Measurements from ENCODE around the gene RELT.

DNA sequence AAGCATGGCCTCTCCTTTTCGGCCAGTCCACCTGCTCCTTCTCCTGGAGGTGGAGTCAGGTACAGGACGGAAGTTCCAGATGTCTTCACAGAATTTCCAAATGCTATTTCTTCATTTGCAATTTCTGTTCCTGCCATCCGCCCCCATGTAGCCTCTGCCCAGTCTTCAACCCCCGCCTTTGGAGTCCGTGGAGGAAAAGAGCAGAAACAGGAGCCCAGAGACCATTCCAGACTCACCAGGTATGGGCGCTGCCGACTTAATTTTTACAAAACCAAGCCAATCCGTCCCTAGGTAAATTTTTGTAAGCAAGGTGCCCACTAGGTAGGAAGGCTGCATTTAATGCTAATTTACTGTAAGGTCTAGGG lies 28.9 kb downstream of the RELT start:
- TF ChIP-seq CTCF (IDR thresholded peaks at IDR 0.05) (no peak), POLR2A (IDR thresholded peaks at IDR 0.05) (no peak), EP300 (IDR thresholded peaks at IDR 0.05) (no peak)

Data from ovary (tissue), 3 donors.